Brain microvascular endothelial cell (primary cell): ENCODE data around the gene DLG5.

Experiments used
- DNase-seq: peaks from one replicate; pipeline ENCODE4 v3.0.0-alpha.2; 2020
- H3K27ac ChIP-seq: fragments of 250-450 bp; sonication (Bioruptor Pico); 2 replicates; pipeline ENCODE4 v1.5.1; 2020; ENCODE audit warnings: mild to moderate bottlenecking, moderate library complexity
- H3K27me3 ChIP-seq: fragments of 250-450 bp; sonication (Bioruptor Pico); replicated peaks from 2 replicates; pipeline ENCODE4 v1.5.1; 2020; ENCODE audit warnings: mild to moderate bottlenecking
- H3K36me3 ChIP-seq: fragments of 250-450 bp; sonication (Bioruptor Pico); replicated peaks from 2 replicates; pipeline ENCODE4 v1.5.1; 2020; ENCODE audit warnings: mild to moderate bottlenecking
- H3K4me3 ChIP-seq: 2 replicates; pipeline ENCODE4 v1.5.1; 2011; ENCODE audit warnings: low read depth, mild to moderate bottlenecking, control low read depth, low read length, moderate library complexity
- CTCF ChIP-seq: IDR thresholded peaks from 2 replicates; pipeline ENCODE4 v1.5.1; 2011; ENCODE audit warnings: low read depth, mild to moderate bottlenecking, moderate library complexity, low read length, control low read depth, inconsistent platforms; ENCODE audit errors: missing control alignments
- in situ Hi-C: cut with HindIII; loops from 2 replicates; pipeline ENCODE4 v1.10.0; 2017; ENCODE audit warnings: low sequenced_read_pairs, low pct_ligation_motif_present

DLG5 gene

GRCh38 chr10:77922566-77923179 lies 3.9 kb downstream of the DLG5 start:
- no peak for TF ChIP-seq CTCF
- in situ Hi-C loops, result no loop called here
- no peak for DNase-seq
- H3K27ac ChIP-seq, result no peak overlapping the region
- no peaks in the 10 kb centered on the region for H3K36me3 ChIP-seq
- no peak overlapping the region for H3K4me3 ChIP-seq
- peaks cover 1% of the 10 kb centered on the region for H3K27me3 ChIP-seq

GRCh38 chr10:77922055-77922454 lies 4.5 kb downstream of the DLG5 start:
- no peak overlapping the region for H3K4me3 ChIP-seq
- H3K27me3 ChIP-seq, result peaks cover under 1% of the 10 kb centered on the region
- in situ Hi-C loops, result no loop called here
- H3K27ac ChIP-seq, result no peak overlapping the region
- no peak for DNase-seq
- no peaks in the 10 kb centered on the region for H3K36me3 ChIP-seq
- no peak for TF ChIP-seq CTCF

GRCh38 chr10:77921395-77921794 lies 5.2 kb downstream of the DLG5 start:
- no peak for TF ChIP-seq CTCF
- Histone ChIP-seq H3K4me3 (no peak overlapping the region), H3K36me3 (no peaks in the 10 kb centered on the region), H3K27me3 (no peaks in the 10 kb centered on the region), H3K27ac (no peak overlapping the region)
- in situ Hi-C loops, result no loop called here
- no peak for DNase-seq

- no peak for DNase-seq
- Histone ChIP-seq H3K27ac (no peak overlapping the region), H3K36me3 (no peaks in the 10 kb centered on the region), H3K27me3 (no peaks in the 10 kb centered on the region), H3K4me3 (no peak overlapping the region)
- in situ Hi-C loops, result no loop called here
- TF ChIP-seq CTCF, result no peak
Measured at GRCh38 chr10:77920495-77920894, 6.1 kb downstream of the DLG5 start.

GRCh38 chr10:77919713-77920108 lies 6.8 kb downstream of the DLG5 start:
- in situ Hi-C loops, result no loop called here
- no peaks in the 10 kb centered on the region for H3K36me3 ChIP-seq
- H3K27me3 ChIP-seq, result no peaks in the 10 kb centered on the region
- DNase-seq, result peak; percentile 80
- no peak overlapping the region for H3K4me3 ChIP-seq
- H3K27ac ChIP-seq, result no peak overlapping the region
- no peak for TF ChIP-seq CTCF
